Lower leg skin (tissue), 4 donors: ENCODE data around the gene MYH7. TPM values are rescaled to one million over a fixed set of nuclear protein-coding genes. Genes with fewer than 3 reads are reported as not detected.
A peak's percentile ranks its signal among the peaks of the same experiment; 100 is the strongest.

Experiments used
- DNase-seq, 2 donors: peaks; one replicate each; pipeline ENCODE4 v3.0.0-alpha.2; 2019; ENCODE audit warnings: low spot score in 2 of 2
- H3K4me3 ChIP-seq: fragments of 200-600 bp; sonication (generic); 2 replicates; pipeline ENCODE4 v1.5.1; 2017; ENCODE audit warnings: mild to moderate bottlenecking, low read depth; ENCODE audit not compliant: poor library complexity, severe bottlenecking
- POLR2A ChIP-seq, 2 donors: fragments of 450-650 bp; IDR thresholded peaks; one replicate each; pipeline ENCODE4 v1.6.1; 2016 to 2017; ENCODE audit warnings: antibody characterized with exemption in 2 of 2, mild to moderate bottlenecking in 1 of 2, moderate library complexity in 1 of 2
- WGBS, 2 donors: methylation state at CpG; one replicate each; pipeline ENCODE4 v1.1.5; 2018; 5-methylcytosine and 5-hydroxymethylcytosine counted together
- intact Hi-C: fragments of 100-400 bp; cut with DNase I; formaldehyde crosslinking; loops from one replicate; pipeline ENCODE4 v1.15.0; 2023; ENCODE audit warnings: low total_unique reads
- total RNA-seq, 4 donors: library from RNA; depleted of rRNA; stranded (reverse); fragments of >200 nt; gene quantifications; one replicate each; pipeline ENCODE4 v1.1.0, GENCODE V29; 2016
- TF ChIP-seq, protein P1 (sequence below), 3 donors: fragments of 450-650 bp; IDR thresholded peaks; one replicate each; pipeline ENCODE4 v1.5.1; 2016; ENCODE audit warnings: antibody characterized with exemption in 3 of 3, mild to moderate bottlenecking in 3 of 3, moderate library complexity in 2 of 3

MYH7 gene
- total RNA-seq = under 1 TPM in 3 of 4 donors, not detected in 1; 0.06 to 0.13 (median 0.08) TPM

DNA sequence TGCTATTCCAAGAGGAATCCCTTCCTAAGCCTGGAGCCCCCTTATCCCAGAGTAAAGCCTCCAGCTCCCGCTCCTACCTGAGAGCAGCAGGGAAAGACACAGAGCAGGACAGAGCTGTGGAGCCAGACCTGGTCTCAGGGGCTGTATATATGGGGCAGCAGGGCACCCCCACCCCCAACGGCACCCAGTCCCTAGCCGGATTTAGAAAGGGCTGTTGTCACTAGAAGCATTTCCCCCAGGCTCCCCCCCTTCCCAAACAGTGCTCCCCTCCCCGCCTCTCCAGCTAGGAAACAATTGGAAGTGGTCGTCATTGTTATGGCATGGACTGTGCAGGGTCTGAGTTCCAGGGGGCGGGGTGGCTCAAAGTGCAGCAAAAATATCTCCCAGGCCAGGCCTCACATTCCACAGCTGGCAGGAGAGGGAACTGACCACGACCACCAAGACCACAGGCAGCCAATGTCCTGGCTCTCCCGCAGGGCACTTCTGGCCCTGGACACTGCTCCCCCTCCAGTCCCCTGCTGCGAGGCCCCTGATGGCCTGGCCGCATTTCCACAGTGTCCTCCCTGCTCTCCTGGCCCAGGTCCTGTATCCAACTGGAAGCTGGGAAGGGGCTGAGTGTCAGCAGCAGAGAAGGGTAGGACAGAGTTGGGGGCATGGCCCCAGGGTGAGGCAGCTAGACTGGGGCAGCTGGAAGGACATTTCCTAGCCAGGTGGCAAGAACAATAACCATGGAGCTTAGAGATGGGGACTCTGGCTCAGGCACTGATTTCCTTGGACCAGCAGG, at the start of gene MYH7:
TSS of gene MYH7 (minus strand) at position 118 of the 784 bp plus-strand sequence. CDS start 1,928 bp downstream, outside the sequence.
- DNase-seq = peak in 1 of 2 donors; percentile 76
- intact Hi-C loops = no loop called here
- WGBS, 2 donors = 68 to 75% methylated on average over 9 to 10 of the region's 10 CpGs
- TF ChIP-seq POLR2A (IDR thresholded peaks at IDR 0.05) = no peak
- TF ChIP-seq, protein P1, sequence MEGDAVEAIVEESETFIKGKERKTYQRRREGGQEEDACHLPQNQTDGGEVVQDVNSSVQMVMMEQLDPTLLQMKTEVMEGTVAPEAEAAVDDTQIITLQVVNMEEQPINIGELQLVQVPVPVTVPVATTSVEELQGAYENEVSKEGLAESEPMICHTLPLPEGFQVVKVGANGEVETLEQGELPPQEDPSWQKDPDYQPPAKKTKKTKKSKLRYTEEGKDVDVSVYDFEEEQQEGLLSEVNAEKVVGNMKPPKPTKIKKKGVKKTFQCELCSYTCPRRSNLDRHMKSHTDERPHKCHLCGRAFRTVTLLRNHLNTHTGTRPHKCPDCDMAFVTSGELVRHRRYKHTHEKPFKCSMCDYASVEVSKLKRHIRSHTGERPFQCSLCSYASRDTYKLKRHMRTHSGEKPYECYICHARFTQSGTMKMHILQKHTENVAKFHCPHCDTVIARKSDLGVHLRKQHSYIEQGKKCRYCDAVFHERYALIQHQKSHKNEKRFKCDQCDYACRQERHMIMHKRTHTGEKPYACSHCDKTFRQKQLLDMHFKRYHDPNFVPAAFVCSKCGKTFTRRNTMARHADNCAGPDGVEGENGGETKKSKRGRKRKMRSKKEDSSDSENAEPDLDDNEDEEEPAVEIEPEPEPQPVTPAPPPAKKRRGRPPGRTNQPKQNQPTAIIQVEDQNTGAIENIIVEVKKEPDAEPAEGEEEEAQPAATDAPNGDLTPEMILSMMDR (IDR thresholded peaks at IDR 0.05) = no peak
- no peak within 1 kb of the TSS for H3K4me3 ChIP-seq

DNA sequence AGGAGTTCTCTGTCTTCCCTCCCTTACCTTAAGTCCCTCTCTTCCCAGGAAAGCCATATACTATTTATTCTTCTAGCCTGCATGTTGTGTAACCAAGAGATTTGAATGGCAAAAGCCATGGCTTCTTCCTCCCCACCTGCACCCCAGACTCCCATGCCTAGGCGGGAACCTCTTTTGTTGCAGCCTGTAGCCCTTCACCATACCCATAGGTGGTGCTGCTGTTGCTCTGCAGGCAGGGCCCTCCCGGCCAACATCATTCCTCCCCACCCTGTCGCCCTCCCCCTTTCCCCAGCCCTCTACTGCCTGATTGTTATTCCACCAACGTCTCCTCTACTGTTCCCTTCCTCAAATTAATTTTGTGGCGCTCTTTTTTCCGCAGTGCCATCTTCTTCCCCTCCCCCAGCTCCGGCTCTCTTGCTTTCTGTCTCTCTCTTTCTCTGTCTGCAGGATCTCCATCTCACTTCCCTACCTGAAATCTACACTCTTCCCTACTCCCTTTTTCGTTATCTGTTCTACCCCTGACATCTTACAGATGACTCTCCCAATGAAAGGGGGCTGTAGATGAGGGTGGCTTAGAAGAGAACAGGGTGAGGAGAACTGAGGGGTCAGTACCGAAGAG, 47.9 kb upstream of the MYH7 start:
- DNase-seq = no peak
- intact Hi-C loops = no loop called here

DNA sequence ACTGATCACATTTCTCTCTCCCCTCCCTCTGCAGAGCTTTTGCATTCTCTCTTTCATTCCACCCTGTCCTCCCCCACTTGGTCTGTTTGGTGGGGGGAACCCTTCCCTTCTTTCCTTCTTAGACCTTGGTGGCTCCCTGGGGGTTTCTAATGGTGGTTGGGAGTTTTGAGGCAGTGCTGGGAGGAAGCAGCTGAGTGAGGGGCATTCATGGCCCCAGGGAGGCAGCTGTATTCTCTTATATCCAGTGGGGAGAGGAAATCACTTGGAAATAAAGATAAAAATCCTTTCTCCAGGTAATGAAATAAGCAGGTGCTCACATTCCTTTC, 47.3 kb upstream of the MYH7 start:
- intact Hi-C loops = no loop called here

More for the DNA sequence above, 47.9 kb upstream of the MYH7 start:
- TF ChIP-seq, protein P1 (IDR thresholded peaks at IDR 0.05) = no peak
- TF ChIP-seq POLR2A (IDR thresholded peaks at IDR 0.05) = no peak
- no peak overlapping the region for H3K4me3 ChIP-seq
- WGBS, 2 donors = 59% methylated on average over 9 of the region's 9 CpGs

DNA sequence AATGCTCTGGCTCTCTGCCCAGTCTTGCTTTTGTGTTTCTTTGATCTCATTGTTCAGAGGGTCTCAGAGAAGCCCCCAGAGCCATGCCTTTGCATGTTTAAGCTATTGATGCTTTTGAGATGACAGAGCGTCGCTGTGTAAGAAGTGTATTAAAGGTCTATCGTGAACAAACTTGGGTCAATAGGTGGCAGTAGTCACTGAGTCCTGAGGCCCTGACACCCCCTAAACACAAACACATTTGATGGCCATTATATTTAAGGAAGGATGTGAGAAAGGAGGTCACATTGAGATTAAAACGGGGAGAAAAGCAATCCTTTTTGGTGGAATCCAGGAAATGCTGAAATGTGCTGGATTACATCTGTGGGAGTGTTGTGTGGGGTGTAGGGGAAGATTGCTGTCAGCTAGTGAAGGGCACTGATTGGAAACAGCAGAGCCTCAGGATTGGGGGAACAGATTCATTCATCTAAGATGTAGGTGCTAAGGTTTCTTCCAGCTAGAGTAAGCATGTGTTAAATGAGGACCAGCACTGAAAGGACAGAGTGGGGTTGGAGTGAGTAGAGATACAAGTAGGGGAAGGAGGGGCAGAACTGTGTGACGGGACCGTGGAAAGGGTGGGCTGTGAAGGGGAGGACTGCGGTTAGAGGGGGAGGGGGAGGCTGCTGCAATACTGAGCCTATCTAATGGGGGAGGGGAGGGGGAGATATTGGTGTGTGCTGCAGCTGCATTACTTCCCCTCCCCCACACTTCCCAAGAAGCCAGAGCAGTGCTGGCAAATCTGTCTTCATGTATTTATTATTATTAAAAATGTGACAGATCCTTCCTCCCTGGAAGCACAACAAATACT, 46.7 kb upstream of the MYH7 start:
- no peak for DNase-seq
- intact Hi-C loops = no loop called here
- TF ChIP-seq, protein P1 (IDR thresholded peaks at IDR 0.05) = no peak
- TF ChIP-seq POLR2A (IDR thresholded peaks at IDR 0.05) = no peak
- WGBS, 2 donors = 65 to 72% methylated on average over 7 of the region's 7 CpGs
- H3K4me3 ChIP-seq = no peak overlapping the region

More for the DNA sequence above, 47.3 kb upstream of the MYH7 start:
- no peak for DNase-seq
- H3K4me3 ChIP-seq = no peak overlapping the region
- TF ChIP-seq, protein P1 (IDR thresholded peaks at IDR 0.05) = no peak
- no peak for TF ChIP-seq POLR2A (IDR thresholded peaks at IDR 0.05)

DNA sequence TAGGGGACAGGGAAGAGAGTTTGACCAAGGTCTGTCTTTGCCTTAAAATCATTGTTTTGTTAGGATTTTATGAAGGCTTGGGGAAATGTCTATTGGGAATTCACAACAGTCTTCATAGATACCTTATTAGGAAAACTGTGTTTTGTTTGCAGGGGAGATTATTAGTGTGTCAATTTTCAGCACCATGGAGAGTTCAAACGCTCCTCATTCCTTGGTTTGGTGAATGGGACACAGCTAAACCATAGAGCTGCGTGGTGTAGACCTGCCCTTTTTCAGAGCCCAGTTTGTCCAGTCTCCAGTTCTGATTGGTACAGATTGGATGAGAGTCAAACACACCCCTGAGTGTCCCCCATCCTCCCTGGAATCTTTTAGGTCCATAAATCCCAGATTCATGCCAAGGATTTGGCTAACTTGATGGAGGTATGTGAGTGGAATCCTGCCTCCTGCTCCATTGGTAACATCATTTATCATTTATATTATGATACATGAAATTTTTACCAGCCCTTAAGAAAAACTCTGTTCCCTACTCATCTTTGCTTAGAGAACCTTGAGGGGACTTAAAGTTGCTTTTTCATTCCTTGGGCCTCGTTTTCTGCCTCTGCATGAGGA, 46.0 kb upstream of the MYH7 start:
- no peak overlapping the region for H3K4me3 ChIP-seq
- DNase-seq = no peak
- TF ChIP-seq, protein P1 (IDR thresholded peaks at IDR 0.05) = no peak
- no peak for TF ChIP-seq POLR2A (IDR thresholded peaks at IDR 0.05)
- WGBS, 2 donors = 61 to 73% methylated on average over 3 of the region's 3 CpGs
- intact Hi-C loops = no loop called here
